ENCODE measurements around the gene RABGEF1. TPM values are rescaled to one million over a fixed set of nuclear protein-coding genes. Genes with fewer than 3 reads are reported as not detected.
A peak's percentile ranks its signal among the peaks of the same experiment; 100 is the strongest.
"Not testable (repeated sequence)": the region's sequence is repeated elsewhere in the genome, so short reads cannot be mapped to it uniquely, and the experiment has no call there.

RABGEF1 gene
- polyA plus RNA-seq, 3 donors = 30.4 to 39.0 (median 32.6) TPM

- no peak for DNase-seq (ENCODE audit: extremely low read depth in 1 of 11, low read depth in 9 of 11, low spot score in 4 of 11)
Observed at GRCh38 chr7:66728571-66728970, 12.0 kb upstream of the RABGEF1 start.

- no peak for DNase-seq (ENCODE audit: extremely low read depth in 1 of 11, low read depth in 9 of 11, low spot score in 4 of 11)
Observed at GRCh38 chr7:66729274-66729673, 11.3 kb upstream of the RABGEF1 start.

- DNase-seq (ENCODE audit: extremely low read depth in 1 of 11, low read depth in 9 of 11, low spot score in 4 of 11) = no peak
Observed at GRCh38 chr7:66731986-66732385, 8.5 kb upstream of the RABGEF1 start.

- no peak for DNase-seq (ENCODE audit: extremely low read depth in 1 of 11, low read depth in 9 of 11, low spot score in 4 of 11)
Observed at GRCh38 chr7:66732439-66732838, 8.1 kb upstream of the RABGEF1 start.

GRCh38 chr7:66734006-66734405, 6.5 kb upstream of the RABGEF1 start:
- no peak for DNase-seq (ENCODE audit: extremely low read depth in 1 of 11, low read depth in 9 of 11, low spot score in 4 of 11)

- no peak for DNase-seq (ENCODE audit: extremely low read depth in 1 of 11, low read depth in 9 of 11, low spot score in 4 of 11)
Observed at GRCh38 chr7:66735154-66735553, 5.4 kb upstream of the RABGEF1 start.

- no peak for DNase-seq (ENCODE audit: extremely low read depth in 1 of 11, low read depth in 9 of 11, low spot score in 4 of 11)
Observed at GRCh38 chr7:66735850-66736249, 4.7 kb upstream of the RABGEF1 start.

- DNase-seq (ENCODE audit: extremely low read depth in 1 of 11, low read depth in 9 of 11, low spot score in 4 of 11) = no peak
Observed at GRCh38 chr7:66736892-66737291, 3.6 kb upstream of the RABGEF1 start.

GRCh38 chr7:66737667-66738066, 2.9 kb upstream of the RABGEF1 start:
- DNase-seq (ENCODE audit: extremely low read depth in 1 of 11, low read depth in 9 of 11, low spot score in 4 of 11) = no peak

GRCh38 chr7:66739477-66739876, 1.1 kb upstream of the RABGEF1 start:
- no peak for DNase-seq (ENCODE audit: extremely low read depth in 1 of 11, low read depth in 9 of 11, low spot score in 4 of 11)

GRCh38 chr7:66739953-66740301, 606 bp upstream of the RABGEF1 start:
- peak in 2 of 11 donors; percentile 6 to 8 for DNase-seq (ENCODE audit: extremely low read depth in 1 of 11, low read depth in 9 of 11, low spot score in 4 of 11)

- DNase-seq (ENCODE audit: extremely low read depth in 1 of 11, low read depth in 9 of 11, low spot score in 4 of 11) = peak in 8 of 11 donors; percentile 20 to 50 (median 37)
Observed at GRCh38 chr7:66740980-66741709, 612 bp downstream of the RABGEF1 start.

- no peak for DNase-seq (ENCODE audit: extremely low read depth in 1 of 11, low read depth in 9 of 11, low spot score in 4 of 11)
Observed at GRCh38 chr7:66741710-66742049, 1.1 kb downstream of the RABGEF1 start.

- DNase-seq (ENCODE audit: extremely low read depth in 1 of 11, low read depth in 9 of 11, low spot score in 4 of 11) = not testable (repeated sequence)
Observed at GRCh38 chr7:66742298-66742697, 1.8 kb downstream of the RABGEF1 start.

GRCh38 chr7:66743920-66744319, 3.4 kb downstream of the RABGEF1 start:
- DNase-seq (ENCODE audit: extremely low read depth in 1 of 11, low read depth in 9 of 11, low spot score in 4 of 11) = no peak

- DNase-seq (ENCODE audit: extremely low read depth in 1 of 11, low read depth in 9 of 11, low spot score in 4 of 11) = no peak
Observed at GRCh38 chr7:66747385-66747784, 6.9 kb downstream of the RABGEF1 start.

- DNase-seq (ENCODE audit: extremely low read depth in 1 of 11, low read depth in 9 of 11, low spot score in 4 of 11) = no peak
Observed at GRCh38 chr7:66747881-66748511, 7.5 kb downstream of the RABGEF1 start.

- no peak for DNase-seq (ENCODE audit: extremely low read depth in 1 of 11, low read depth in 9 of 11, low spot score in 4 of 11)
Observed at GRCh38 chr7:66748791-66749190, 8.3 kb downstream of the RABGEF1 start.

- no peak for DNase-seq (ENCODE audit: extremely low read depth in 1 of 11, low read depth in 9 of 11, low spot score in 4 of 11)
Observed at GRCh38 chr7:66751945-66752344, 11.4 kb downstream of the RABGEF1 start.

GRCh38 chr7:66754541-66754940, 14.0 kb downstream of the RABGEF1 start:
- DNase-seq (ENCODE audit: extremely low read depth in 1 of 11, low read depth in 9 of 11, low spot score in 4 of 11) = no peak

- not testable (repeated sequence) for DNase-seq (ENCODE audit: extremely low read depth in 1 of 11, low read depth in 9 of 11, low spot score in 4 of 11)
Observed at GRCh38 chr7:66755059-66755458, 14.5 kb downstream of the RABGEF1 start.
